ENCODE measurements around the gene RTN4IP1.

The RTN4IP1 gene

DNA sequence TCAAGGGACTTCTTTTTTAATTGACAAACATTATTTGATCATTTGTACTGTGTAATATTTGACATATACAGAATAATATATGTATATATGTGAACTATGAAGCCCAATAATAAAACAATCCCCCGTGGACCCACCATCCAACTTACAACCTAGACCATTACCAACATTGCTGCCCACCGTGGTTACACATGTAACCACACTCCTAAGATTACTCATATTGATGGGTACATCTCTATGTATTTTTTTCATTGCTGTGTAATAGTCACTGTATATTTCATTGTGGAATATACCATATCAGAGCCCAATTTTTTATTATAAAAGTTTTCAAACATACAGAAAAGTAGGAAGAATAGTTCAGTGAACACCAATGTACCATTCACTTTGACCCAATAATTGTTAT, 94.3 kb downstream of the RTN4IP1 start:
- DNase-seq (ENCODE audit: low read depth, low spot score) = no peak
- ChIA-PET CTCF (interaction anchor here (0.9 to 2.0 kb wide), 4 partner anchors 15 to 31 kb away, joined by 3 to 10 read pairs (median 5); no protein-coding TSS in a partner anchor), POLR2A (no interaction called here)
- H3K4me3 ChIP-seq (ENCODE audit: low read depth, low read length) = no peak overlapping the region
- TF ChIP-seq, protein P1, sequence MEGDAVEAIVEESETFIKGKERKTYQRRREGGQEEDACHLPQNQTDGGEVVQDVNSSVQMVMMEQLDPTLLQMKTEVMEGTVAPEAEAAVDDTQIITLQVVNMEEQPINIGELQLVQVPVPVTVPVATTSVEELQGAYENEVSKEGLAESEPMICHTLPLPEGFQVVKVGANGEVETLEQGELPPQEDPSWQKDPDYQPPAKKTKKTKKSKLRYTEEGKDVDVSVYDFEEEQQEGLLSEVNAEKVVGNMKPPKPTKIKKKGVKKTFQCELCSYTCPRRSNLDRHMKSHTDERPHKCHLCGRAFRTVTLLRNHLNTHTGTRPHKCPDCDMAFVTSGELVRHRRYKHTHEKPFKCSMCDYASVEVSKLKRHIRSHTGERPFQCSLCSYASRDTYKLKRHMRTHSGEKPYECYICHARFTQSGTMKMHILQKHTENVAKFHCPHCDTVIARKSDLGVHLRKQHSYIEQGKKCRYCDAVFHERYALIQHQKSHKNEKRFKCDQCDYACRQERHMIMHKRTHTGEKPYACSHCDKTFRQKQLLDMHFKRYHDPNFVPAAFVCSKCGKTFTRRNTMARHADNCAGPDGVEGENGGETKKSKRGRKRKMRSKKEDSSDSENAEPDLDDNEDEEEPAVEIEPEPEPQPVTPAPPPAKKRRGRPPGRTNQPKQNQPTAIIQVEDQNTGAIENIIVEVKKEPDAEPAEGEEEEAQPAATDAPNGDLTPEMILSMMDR (IDR thresholded peaks at IDR 0.05; ENCODE audit: insufficient read depth, low read length, missing control alignments) = no peak

DNA sequence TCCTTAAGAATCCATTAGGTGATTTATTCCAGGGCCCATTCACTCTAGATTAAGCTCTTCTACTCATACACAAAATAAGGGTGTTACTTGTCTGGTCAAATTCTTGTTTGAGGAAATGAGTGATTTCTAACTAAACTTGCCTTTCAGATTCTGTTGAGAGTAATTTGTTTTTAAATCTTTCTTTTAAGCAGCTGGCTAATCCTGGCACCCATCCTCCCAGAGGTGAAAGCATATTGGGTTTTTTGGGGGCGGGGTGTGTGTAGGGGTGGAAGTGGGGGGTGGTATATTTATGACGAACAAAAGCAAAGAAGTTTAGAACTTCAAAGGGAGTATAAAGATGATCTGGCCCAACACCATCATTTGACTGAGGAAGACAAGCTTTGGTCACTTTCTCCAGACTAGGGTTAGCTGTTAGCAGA, 94.7 kb downstream of the RTN4IP1 start:
- DNase-seq (ENCODE audit: low read depth, low spot score) = no peak
- POLR2A ChIA-PET = no interaction called here
- CTCF ChIA-PET = interaction anchor here (0.9 to 2.0 kb wide), 5 partner anchors 11 to 32 kb away, joined by 3 to 10 read pairs (median 4); no protein-coding TSS in a partner anchor
- TF ChIP-seq, protein P1 (IDR thresholded peaks at IDR 0.05; ENCODE audit: insufficient read depth, low read length, missing control alignments) = no peak
- no peak overlapping the region for H3K4me3 ChIP-seq (ENCODE audit: low read depth, low read length)

DNA sequence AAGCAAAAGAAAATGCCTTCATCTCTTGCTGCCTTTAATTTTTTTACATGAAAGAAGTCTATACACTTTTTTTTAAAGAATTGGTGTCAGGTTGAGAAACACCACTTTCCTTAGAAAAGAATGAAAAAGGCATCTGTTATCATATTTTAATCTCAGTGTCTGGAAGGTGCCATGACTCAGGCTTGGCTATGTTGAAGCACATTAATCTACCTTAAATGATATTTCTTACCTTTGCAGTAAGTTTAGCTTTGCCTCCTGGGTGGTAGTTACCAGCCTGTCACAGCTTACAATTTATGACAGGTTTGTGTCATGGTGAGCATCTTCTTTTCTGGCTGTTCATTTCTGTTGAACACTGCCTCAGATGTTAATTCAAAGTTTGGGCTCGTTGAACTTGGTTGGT, 95.3 kb downstream of the RTN4IP1 start:
- no peak for DNase-seq (ENCODE audit: low read depth, low spot score)
- CTCF ChIA-PET = interaction anchor here (0.9 to 2.0 kb wide), 5 partner anchors 11 to 32 kb away, joined by 3 to 10 read pairs (median 4); no protein-coding TSS in a partner anchor
- TF ChIP-seq, protein P1 (IDR thresholded peaks at IDR 0.05; ENCODE audit: insufficient read depth, low read length, missing control alignments) = no peak
- H3K4me3 ChIP-seq (ENCODE audit: low read depth, low read length) = no peak overlapping the region
- POLR2A ChIA-PET = no interaction called here

DNA sequence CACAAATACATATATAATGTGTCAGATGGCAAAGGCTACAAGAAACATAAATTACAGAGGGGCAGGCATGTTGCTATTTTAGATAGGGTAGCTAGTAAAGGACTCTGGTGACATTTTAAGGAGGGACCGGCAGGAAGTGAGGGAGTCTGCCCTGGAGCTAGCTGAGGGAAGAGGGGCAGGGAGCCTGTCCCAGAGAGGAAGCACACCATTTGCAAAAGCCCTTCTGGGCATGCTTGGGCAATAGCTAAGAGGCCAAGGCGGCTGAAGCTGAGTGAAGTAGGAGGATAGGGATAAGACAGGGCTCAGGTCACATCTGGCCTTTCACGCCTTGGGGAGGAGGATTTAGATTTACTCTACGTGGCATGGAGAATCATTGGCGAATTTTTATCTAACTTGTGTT, 96.2 kb downstream of the RTN4IP1 start:
- ChIA-PET CTCF (interaction anchor here (1.8 to 2.0 kb wide), 3 partner anchors 13 to 33 kb away, joined by 5 to 10 read pairs (median 6); no protein-coding TSS in a partner anchor), POLR2A (no interaction called here)
- no peak for DNase-seq (ENCODE audit: low read depth, low spot score)
- TF ChIP-seq, protein P1 (IDR thresholded peaks at IDR 0.05; ENCODE audit: insufficient read depth, low read length, missing control alignments) = no peak
- no peak overlapping the region for H3K4me3 ChIP-seq (ENCODE audit: low read depth, low read length)

DNA sequence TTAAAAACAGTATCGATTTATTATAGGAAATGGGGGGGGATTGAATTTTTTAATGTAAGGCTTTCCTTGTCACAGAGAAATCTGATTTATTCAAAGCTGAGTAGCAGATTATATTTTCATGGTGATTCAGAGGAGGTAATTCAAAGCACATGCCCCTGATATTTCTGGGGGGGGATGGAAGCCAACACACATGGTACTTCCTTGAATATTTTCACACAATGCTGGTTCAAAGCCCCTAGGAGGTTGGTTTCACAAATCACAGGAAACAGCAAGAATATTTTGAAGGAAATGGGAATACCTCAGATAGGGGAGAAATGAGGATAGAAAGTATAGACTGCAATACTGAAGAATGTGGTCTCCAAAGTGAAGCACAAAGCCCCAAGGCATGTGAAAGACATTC, 98.8 kb downstream of the RTN4IP1 start:
- no peak overlapping the region for H3K4me3 ChIP-seq (ENCODE audit: low read depth, low read length)
- no peak for DNase-seq (ENCODE audit: low read depth, low spot score)
- ChIA-PET POLR2A (interaction anchor here (1.0 kb wide), 2 partner anchors 9 to 11 kb away, joined by 3 read pairs; no protein-coding TSS in a partner anchor), CTCF (interaction anchor here (0.9 to 2.8 kb wide), 4 partner anchors 15 to 85 kb away, joined by 3 to 9 read pairs (median 4); no protein-coding TSS in a partner anchor)
- TF ChIP-seq, protein P1 (IDR thresholded peaks at IDR 0.05; ENCODE audit: insufficient read depth, low read length, missing control alignments) = no peak

DNA sequence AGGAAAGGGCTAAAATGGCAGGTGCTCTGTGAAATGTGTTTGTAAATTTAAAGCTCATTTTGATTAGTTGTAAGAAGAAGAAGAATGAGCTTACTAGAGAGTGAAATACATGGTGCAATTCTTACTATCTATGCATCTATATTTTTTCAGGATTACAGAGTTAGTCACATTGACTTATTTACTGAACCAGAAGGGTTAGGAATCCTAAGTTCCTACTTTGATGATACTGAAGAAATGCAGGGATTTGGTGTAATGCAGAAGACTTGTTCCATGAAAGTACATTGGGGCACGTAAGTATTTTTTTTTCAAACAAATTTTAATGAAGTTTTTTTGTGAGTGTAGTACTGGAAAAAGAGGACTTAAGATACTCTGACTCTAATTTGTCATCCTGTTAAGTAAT, 99.3 kb downstream of the RTN4IP1 start:
- POLR2A ChIA-PET = interaction anchor here (1.0 kb wide), 2 partner anchors 10 kb away, joined by 3 read pairs; no protein-coding TSS in a partner anchor
- CTCF ChIA-PET = interaction anchor here (1.1 to 2.8 kb wide), 3 partner anchors 27 to 85 kb away, joined by 3 to 9 read pairs (median 4); no protein-coding TSS in a partner anchor
- TF ChIP-seq, protein P1 (IDR thresholded peaks at IDR 0.05; ENCODE audit: insufficient read depth, low read length, missing control alignments) = no peak
- no peak for DNase-seq (ENCODE audit: low read depth, low spot score)
- H3K4me3 ChIP-seq (ENCODE audit: low read depth, low read length) = no peak overlapping the region

All from AG04449 (cell line).